Natural killer cell (primary cell): ENCODE results near the gene ENAH. TPM values are rescaled to one million over a fixed set of nuclear protein-coding genes. Genes with fewer than 3 reads are reported as not detected.

ENCODE experiments used
- ATAC-seq, 3 donors: fragments of 150-1000 bp in 2 of 3; fragments of 200-7000 bp in 1 of 3; cut with Tn5 transposase; 1 replicate in 1 of 3; 2 replicates in 2 of 3; pipeline ENCODE4 v1.10.0; 2021; ENCODE audit warnings: mild to moderate bottlenecking in 2 of 3, moderate library complexity in 2 of 3
- DNase-seq, 2 donors: peaks; one replicate each; pipeline versions ENCODE4 v3.0.0 to v3.0.0-alpha.2; 2013 to 2021; ENCODE audit warnings: mixed read lengths in 1 of 2
- H3K27ac ChIP-seq: one replicate; pipeline ENCODE4 v1.5.1; 2013; ENCODE audit warnings: mild to moderate bottlenecking, low read length
- H3K27me3 ChIP-seq: one replicate; pipeline ENCODE4 v1.6.1; 2013; ENCODE audit warnings: low read length; ENCODE audit not compliant: control insufficient read depth, insufficient read depth
- H3K36me3 ChIP-seq: one replicate; pipeline ENCODE4 v1.6.1; 2013; ENCODE audit warnings: low read length; ENCODE audit not compliant: control insufficient read depth, insufficient read depth
- H3K4me1 ChIP-seq: one replicate; pipeline ENCODE4 v1.6.1; 2013; ENCODE audit warnings: low read length; ENCODE audit not compliant: control insufficient read depth, insufficient read depth
- H3K4me3 ChIP-seq: one replicate; pipeline ENCODE4 v1.5.1; 2013; ENCODE audit warnings: low read length
- H3K9me3 ChIP-seq: one replicate; pipeline ENCODE4 v1.6.1; 2013; ENCODE audit warnings: low read length; ENCODE audit not compliant: control insufficient read depth, insufficient read depth
- H3K27ac Mint-ChIP-seq, 2 donors: one replicate each; pipeline ENCODE4 v1.8.0; 2022; ENCODE audit warnings: mild to moderate bottlenecking in 2 of 2, mixed read lengths in 2 of 2, moderate library complexity in 1 of 2
- H3K27me3 Mint-ChIP-seq, 2 donors: one replicate each; pipeline ENCODE4 v1.8.0; 2022; ENCODE audit warnings: low read depth in 2 of 2, mixed read lengths in 2 of 2
- H3K36me3 Mint-ChIP-seq: one replicate; pipeline ENCODE4 v1.8.0; 2022; ENCODE audit warnings: mixed read lengths
- H3K4me1 Mint-ChIP-seq, 2 donors: one replicate each; pipeline ENCODE4 v1.8.0; 2022; ENCODE audit warnings: mixed read lengths in 2 of 2
- H3K4me3 Mint-ChIP-seq: one replicate; pipeline ENCODE4 v1.8.0; 2022; ENCODE audit warnings: mild to moderate bottlenecking, moderate library complexity, mixed read lengths
- H3K9me3 Mint-ChIP-seq, 2 donors: one replicate each; pipeline ENCODE4 v1.8.0; 2022; ENCODE audit warnings: mixed read lengths in 2 of 2
- WGBS: methylation state at CpG from one replicate; pipeline ENCODE4 v1.1.7; 2013; ENCODE audit warnings: missing lambda C conversion rate; ENCODE audit not compliant: insufficient coverage; 5-methylcytosine and 5-hydroxymethylcytosine counted together
- intact Hi-C: fragments of 100-400 bp; cut with micrococcal nuclease; formaldehyde crosslinking; loops from one replicate; pipeline ENCODE4 v1.14.2; 2022
- total RNA-seq, 4 donors: library from RNA; stranded (reverse); fragments of 120-200 nt in 1 of 4; gene quantifications; one replicate each; pipeline versions ENCODE4 v1.2.3 to v1.2.4, GENCODE V29; 2013 to 2022
- TF ChIP-seq, protein P1 (sequence below): fragments of 200-600 bp; IDR thresholded peaks from one replicate; pipeline ENCODE4 v1.8.0; 2022; ENCODE audit warnings: antibody characterized with exemption

ENAH gene
- total RNA-seq, 3 donors from 2014 or later (not counting 1 experiment from before 2014, with no cell fraction given) = not detected

DNA sequence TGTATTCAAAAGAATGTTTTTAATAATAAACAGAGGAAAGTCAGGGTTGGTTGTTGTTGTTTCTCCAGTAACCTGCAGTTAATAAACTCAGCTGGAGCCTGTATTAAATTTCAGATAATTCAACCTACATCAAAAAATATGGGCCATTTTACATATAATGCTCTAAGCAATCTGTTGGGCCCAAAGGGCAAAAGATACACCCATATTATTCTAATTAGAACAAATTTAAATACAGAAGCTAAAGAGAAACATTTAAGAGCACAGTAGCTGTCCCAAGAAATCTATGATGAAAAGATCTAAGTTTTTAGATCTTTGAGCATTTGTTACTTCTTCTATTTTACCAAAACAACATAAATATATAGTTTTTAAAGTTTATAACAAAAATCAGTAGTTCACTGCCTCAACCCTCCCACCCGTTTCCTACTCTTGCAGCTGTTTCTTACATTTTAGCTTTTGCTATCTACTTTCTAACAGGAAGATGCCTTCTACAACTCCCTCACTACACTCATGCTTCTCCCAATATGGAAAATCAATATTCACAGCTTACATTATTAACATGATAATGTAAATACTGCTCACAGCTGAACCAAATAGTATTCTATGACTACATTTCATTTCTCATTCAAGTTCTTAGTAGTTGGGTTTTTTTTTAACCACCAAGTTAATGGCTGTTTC lies 130.2 kb downstream of the ENAH start:
- H3K4me1 ChIP-seq = no peaks in the 10 kb centered on the region
- Mint-ChIP-seq H3K27me3 (peaks cover 12 to 19% of the 10 kb centered on the region in 2 donors), H3K36me3 (no peaks in the 10 kb centered on the region), H3K4me3 (no peak overlapping the region), H3K4me1 (no peaks in the 10 kb centered on the region), H3K9me3 (no peaks in the 10 kb centered on the region), H3K27ac (no peak overlapping the region)
- ATAC-seq = no peak
- H3K27me3 ChIP-seq = no peaks in the 10 kb centered on the region
- TF ChIP-seq, protein P1, sequence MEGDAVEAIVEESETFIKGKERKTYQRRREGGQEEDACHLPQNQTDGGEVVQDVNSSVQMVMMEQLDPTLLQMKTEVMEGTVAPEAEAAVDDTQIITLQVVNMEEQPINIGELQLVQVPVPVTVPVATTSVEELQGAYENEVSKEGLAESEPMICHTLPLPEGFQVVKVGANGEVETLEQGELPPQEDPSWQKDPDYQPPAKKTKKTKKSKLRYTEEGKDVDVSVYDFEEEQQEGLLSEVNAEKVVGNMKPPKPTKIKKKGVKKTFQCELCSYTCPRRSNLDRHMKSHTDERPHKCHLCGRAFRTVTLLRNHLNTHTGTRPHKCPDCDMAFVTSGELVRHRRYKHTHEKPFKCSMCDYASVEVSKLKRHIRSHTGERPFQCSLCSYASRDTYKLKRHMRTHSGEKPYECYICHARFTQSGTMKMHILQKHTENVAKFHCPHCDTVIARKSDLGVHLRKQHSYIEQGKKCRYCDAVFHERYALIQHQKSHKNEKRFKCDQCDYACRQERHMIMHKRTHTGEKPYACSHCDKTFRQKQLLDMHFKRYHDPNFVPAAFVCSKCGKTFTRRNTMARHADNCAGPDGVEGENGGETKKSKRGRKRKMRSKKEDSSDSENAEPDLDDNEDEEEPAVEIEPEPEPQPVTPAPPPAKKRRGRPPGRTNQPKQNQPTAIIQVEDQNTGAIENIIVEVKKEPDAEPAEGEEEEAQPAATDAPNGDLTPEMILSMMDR = no peak
- no peaks in the 10 kb centered on the region for H3K36me3 ChIP-seq
- WGBS = 75% methylated on average over 1 of the region's 1 CpG
- H3K9me3 ChIP-seq = no peaks in the 10 kb centered on the region
- no peak for DNase-seq
- no peak overlapping the region for H3K4me3 ChIP-seq
- intact Hi-C loops = no loop called here
- H3K27ac ChIP-seq = no peak overlapping the region

DNA sequence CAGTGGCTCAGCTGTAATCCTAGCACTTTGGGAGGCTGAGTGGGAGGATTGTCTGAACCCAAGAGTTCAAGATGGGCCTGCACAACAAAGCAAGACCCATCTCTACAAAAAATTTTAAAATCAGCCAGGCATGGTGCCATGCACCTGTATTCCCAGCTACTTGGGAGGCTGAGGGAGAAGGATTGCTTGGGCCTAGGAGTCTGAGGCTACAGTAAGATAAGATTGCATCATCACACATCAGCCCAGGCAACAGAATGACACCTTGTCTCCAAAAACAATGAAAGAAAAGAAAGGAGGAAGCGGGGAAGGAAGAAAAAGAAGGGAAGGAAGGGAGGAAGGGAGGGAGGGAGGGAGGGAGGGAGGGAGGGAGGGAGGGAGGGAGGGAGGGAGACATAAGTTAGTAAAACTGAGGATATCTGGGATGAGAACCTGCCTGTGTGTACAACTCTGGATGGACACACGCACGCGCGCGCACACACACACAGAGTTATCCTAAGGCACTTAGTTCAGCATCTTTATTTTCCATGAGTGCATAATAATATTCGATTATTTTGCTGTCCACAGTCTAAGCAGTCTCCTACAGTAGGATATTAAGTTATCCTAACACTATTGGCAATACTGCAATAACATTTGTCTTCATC lies 132.2 kb downstream of the ENAH start:
- H3K27me3 ChIP-seq = no peaks in the 10 kb centered on the region
- Mint-ChIP-seq H3K27me3 (peaks cover 10 to 22% of the 10 kb centered on the region in 2 donors), H3K9me3 (no peaks in the 10 kb centered on the region), H3K4me1 (no peaks in the 10 kb centered on the region), H3K4me3 (no peak overlapping the region), H3K27ac (no peak overlapping the region), H3K36me3 (no peaks in the 10 kb centered on the region)
- intact Hi-C loops = no loop called here
- H3K27ac ChIP-seq = no peak overlapping the region
- no peaks in the 10 kb centered on the region for H3K36me3 ChIP-seq
- WGBS = 98% methylated on average over 7 of the region's 7 CpGs
- TF ChIP-seq, protein P1 = no peak
- no peak overlapping the region for H3K4me3 ChIP-seq
- ATAC-seq (no peak), DNase-seq (no peak)
- no peaks in the 10 kb centered on the region for H3K4me1 ChIP-seq
- no peaks in the 10 kb centered on the region for H3K9me3 ChIP-seq

DNA sequence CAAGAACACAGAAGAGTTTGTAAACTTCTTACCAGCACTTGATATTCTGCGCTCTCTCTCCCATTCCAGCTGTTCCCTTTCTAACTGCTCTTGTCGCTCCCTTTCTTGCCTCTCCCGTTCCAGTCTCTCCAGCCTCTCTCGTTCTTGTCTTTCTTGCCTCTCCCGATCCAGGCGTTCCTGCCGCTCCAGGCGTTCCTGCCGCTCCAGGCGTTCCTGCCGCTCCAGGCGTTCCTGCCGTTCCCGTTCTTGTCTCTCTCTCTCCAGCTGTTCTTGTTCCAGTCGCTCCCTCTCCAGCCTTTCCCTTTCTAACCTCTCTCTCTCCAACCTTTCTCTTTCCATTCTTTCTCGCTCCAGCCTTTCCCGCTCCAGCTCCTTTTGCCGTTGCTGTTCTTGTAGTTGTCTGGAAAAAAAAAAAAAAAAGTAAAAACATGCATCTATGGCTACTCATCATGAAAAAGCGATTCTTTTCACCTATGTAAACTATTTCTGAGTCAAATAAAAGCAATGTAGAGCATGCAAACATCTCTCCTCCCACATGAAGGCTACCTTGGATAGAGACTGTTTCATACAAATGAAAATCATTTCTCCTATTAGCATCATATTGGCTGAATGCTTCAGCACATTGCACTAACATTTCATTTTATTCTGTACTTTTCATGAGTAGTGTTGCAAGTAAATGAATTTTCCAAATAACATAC lies 133.6 kb downstream of the ENAH start:
- H3K36me3 ChIP-seq = no peaks in the 10 kb centered on the region
- H3K36me3 Mint-ChIP-seq = no peaks in the 10 kb centered on the region
- H3K27me3 Mint-ChIP-seq = peaks cover 10 to 23% of the 10 kb centered on the region in 2 donors
- no peak overlapping the region for H3K4me3 ChIP-seq
- no peak overlapping the region for H3K4me3 Mint-ChIP-seq
- 95% methylated on average over 16 of the region's 19 CpGs for WGBS
- H3K27ac ChIP-seq = no peak overlapping the region
- H3K4me1 ChIP-seq = no peaks in the 10 kb centered on the region
- DNase-seq (no peak), ATAC-seq (no peak)
- no peaks in the 10 kb centered on the region for H3K9me3 Mint-ChIP-seq
- H3K4me1 Mint-ChIP-seq = no peaks in the 10 kb centered on the region
- TF ChIP-seq, protein P1 = no peak
- no peak overlapping the region for H3K27ac Mint-ChIP-seq
- intact Hi-C loops = no loop called here
- no peaks in the 10 kb centered on the region for H3K9me3 ChIP-seq
- H3K27me3 ChIP-seq = no peaks in the 10 kb centered on the region
